Retinal pigment epithelial cell (primary cell): ENCODE measurements around the gene RTN4RL2.

Experiments
- DNase-seq: peaks from one replicate; pipeline ENCODE4 v3.0.0-alpha.2; 2010; ENCODE audit warnings: low read depth
- H3K4me3 ChIP-seq: 2 replicates; pipeline ENCODE4 v1.5.1; 2011; ENCODE audit warnings: mild to moderate bottlenecking, low read length, control low read depth, moderate library complexity
- CTCF ChIP-seq: conservative IDR thresholded peaks from 2 replicates; pipeline ENCODE4 v1.5.1; 2011; ENCODE audit warnings: low read depth, low read length, control low read depth, inconsistent platforms

The RTN4RL2 gene

GRCh38 chr11:57481315-57481714 lies 21.0 kb downstream of the RTN4RL2 start:
- TF ChIP-seq CTCF = no peak
- H3K4me3 ChIP-seq = no peak overlapping the region
- DNase-seq = no peak

GRCh38 chr11:57481915-57482781 lies 21.8 kb downstream of the RTN4RL2 start:
- no peak for DNase-seq

GRCh38 chr11:57482782-57483561 lies 22.6 kb downstream of the RTN4RL2 start:
- peak; percentile 68 for TF ChIP-seq CTCF
- no peak for DNase-seq
- H3K4me3 ChIP-seq = peak overlapping the region; percentile 23

More at GRCh38 chr11:57481915-57482781, 21.8 kb downstream of the RTN4RL2 start:
- TF ChIP-seq CTCF = no peak
- H3K4me3 ChIP-seq = no peak overlapping the region

- H3K4me3 ChIP-seq = no peak overlapping the region
- DNase-seq = no peak
Observed at GRCh38 chr11:57483562-57483918, 23.2 kb downstream of the RTN4RL2 start.

GRCh38 chr11:57484141-57484710 lies 23.9 kb downstream of the RTN4RL2 start:
- TF ChIP-seq CTCF = no peak
- DNase-seq = no peak
- no peak overlapping the region for H3K4me3 ChIP-seq

More at GRCh38 chr11:57483562-57483918, 23.2 kb downstream of the RTN4RL2 start:
- no peak for TF ChIP-seq CTCF

GRCh38 chr11:57485217-57485990 lies 25.1 kb downstream of the RTN4RL2 start:
- no peak for DNase-seq
- no peak overlapping the region for H3K4me3 ChIP-seq
- no peak for TF ChIP-seq CTCF
